Measurements from ENCODE around the gene CCDC127. TPM values are rescaled to one million over a fixed set of nuclear protein-coding genes. Genes with fewer than 3 reads are reported as not detected.

Gene CCDC127
- polyA plus RNA-seq, 4 donors = 12.1 to 17.4 (median 14.0) TPM

Other genes with a start within 250 kb of the CCDC127 start
- 10 to 100 TPM in 2 of 4 donors, 1 to 10 TPM in 2; 8.2 to 17.1 (median 9.5) TPM for gene PLEKHG4B, start 126.0 kb downstream of the CCDC127 start, polyA plus RNA-seq (ENCODE audit: insufficient read length in 4 of 4)
- gene LRRC14B, start 26.7 kb downstream of the CCDC127 start, polyA plus RNA-seq (ENCODE audit: insufficient read length in 4 of 4) = not detected
- gene SDHA, start 167 bp upstream of the CCDC127 start, polyA plus RNA-seq (ENCODE audit: insufficient read length in 4 of 4) = 100 to 1,000 TPM in 3 of 4 donors, 10 to 100 TPM in 1; 75.7 to 151 (median 136) TPM
- gene PDCD6, start 53.5 kb upstream of the CCDC127 start, polyA plus RNA-seq (ENCODE audit: insufficient read length in 4 of 4) = 100 to 1,000 TPM; 118 to 148 (median 128) TPM
- gene AHRR, start 103.6 kb upstream of the CCDC127 start, polyA plus RNA-seq (ENCODE audit: insufficient read length in 4 of 4) = 1 to 10 TPM; 2.5 to 3.5 (median 3.0) TPM
- 10 to 100 TPM; 41.9 to 76.2 (median 52.6) TPM for gene EXOC3, start 225.0 kb upstream of the CCDC127 start, polyA plus RNA-seq (ENCODE audit: insufficient read length in 4 of 4)

Measured in left renal pelvis (tissue), 4 donors.